ENCODE data around the gene SLC25A4.
"Not testable (repeated sequence)": the region's sequence is repeated elsewhere in the genome, so short reads cannot be mapped to it uniquely, and the experiment has no call there.

SLC25A4 gene

GRCh38 chr4:185142912-185143600 is at the start of gene SLC25A4:
SLC25A4 (plus strand) TSS chr4:185143266; CDS start chr4:185143373, 107 bp downstream.
- peak; percentile 67 for DNase-seq (ENCODE audit: low read depth)

- DNase-seq (ENCODE audit: low read depth), result no peak
Observed at GRCh38 chr4:185093603-185094002, 49.5 kb upstream of the SLC25A4 start.

GRCh38 chr4:185096032-185096653 is 46.9 kb upstream of the SLC25A4 start:
- no peak for DNase-seq (ENCODE audit: low read depth)

GRCh38 chr4:185098474-185098873 is 44.6 kb upstream of the SLC25A4 start:
- no peak for DNase-seq (ENCODE audit: low read depth)

- DNase-seq (ENCODE audit: low read depth), result no peak
Observed at GRCh38 chr4:185099024-185099682, 43.9 kb upstream of the SLC25A4 start.

GRCh38 chr4:185099940-185100339 is 43.1 kb upstream of the SLC25A4 start:
- no peak for DNase-seq (ENCODE audit: low read depth)

- DNase-seq (ENCODE audit: low read depth), result no peak
Observed at GRCh38 chr4:185100423-185100822, 42.6 kb upstream of the SLC25A4 start.

GRCh38 chr4:185101354-185101890 is 41.6 kb upstream of the SLC25A4 start:
- DNase-seq (ENCODE audit: low read depth), result no peak

GRCh38 chr4:185104733-185105132 is 38.3 kb upstream of the SLC25A4 start:
- no peak for DNase-seq (ENCODE audit: low read depth)

GRCh38 chr4:185106353-185106752 is 36.7 kb upstream of the SLC25A4 start:
- DNase-seq (ENCODE audit: low read depth), result no peak

GRCh38 chr4:185107574-185107973 is 35.5 kb upstream of the SLC25A4 start:
- DNase-seq (ENCODE audit: low read depth), result not testable (repeated sequence)

- no peak for DNase-seq (ENCODE audit: low read depth)
Observed at GRCh38 chr4:185108185-185108584, 34.9 kb upstream of the SLC25A4 start.

GRCh38 chr4:185108669-185109068 is 34.4 kb upstream of the SLC25A4 start:
- no peak for DNase-seq (ENCODE audit: low read depth)

GRCh38 chr4:185109736-185110135 is 33.3 kb upstream of the SLC25A4 start:
- DNase-seq (ENCODE audit: low read depth), result no peak

- DNase-seq (ENCODE audit: low read depth), result no peak
Observed at GRCh38 chr4:185110375-185110823, 32.7 kb upstream of the SLC25A4 start.

GRCh38 chr4:185112104-185112503 is 31.0 kb upstream of the SLC25A4 start:
- DNase-seq (ENCODE audit: low read depth), result no peak

- no peak for DNase-seq (ENCODE audit: low read depth)
Observed at GRCh38 chr4:185113340-185113739, 29.7 kb upstream of the SLC25A4 start.

- DNase-seq (ENCODE audit: low read depth), result no peak
Observed at GRCh38 chr4:185115827-185116232, 27.2 kb upstream of the SLC25A4 start.

- DNase-seq (ENCODE audit: low read depth), result no peak
Observed at GRCh38 chr4:185117300-185117934, 25.6 kb upstream of the SLC25A4 start.

GRCh38 chr4:185118876-185119275 is 24.2 kb upstream of the SLC25A4 start:
- no peak for DNase-seq (ENCODE audit: low read depth)

- not testable (repeated sequence) for DNase-seq (ENCODE audit: low read depth)
Observed at GRCh38 chr4:185119467-185119866, 23.6 kb upstream of the SLC25A4 start.

- DNase-seq (ENCODE audit: low read depth), result no peak
Observed at GRCh38 chr4:185119927-185120630, 23.0 kb upstream of the SLC25A4 start.

All from stimulated activated CD8-positive, alpha-beta memory T cell treated with anti-CD3 and anti-CD28 coated beads, Interleukin-15, amount 100 ng/mL, for 1 hour (primary cell).